ENCODE results near the gene PCID2.

DNA sequence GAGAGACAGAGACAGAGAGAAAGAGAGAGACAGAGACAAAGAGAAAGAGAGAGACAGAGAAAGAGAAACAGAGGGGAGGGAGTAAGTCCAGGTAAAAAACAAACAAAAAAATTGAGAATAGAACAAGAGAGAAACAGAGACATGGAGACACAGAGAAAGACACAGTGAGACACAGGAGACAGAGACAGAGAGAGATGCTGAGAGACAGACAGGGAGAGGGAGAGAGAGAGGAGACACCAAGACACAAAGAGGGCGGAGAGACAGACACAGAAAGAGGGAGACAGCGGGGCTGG, 55.8 kb downstream of the PCID2 start:
- TF ChIP-seq, protein P1, sequence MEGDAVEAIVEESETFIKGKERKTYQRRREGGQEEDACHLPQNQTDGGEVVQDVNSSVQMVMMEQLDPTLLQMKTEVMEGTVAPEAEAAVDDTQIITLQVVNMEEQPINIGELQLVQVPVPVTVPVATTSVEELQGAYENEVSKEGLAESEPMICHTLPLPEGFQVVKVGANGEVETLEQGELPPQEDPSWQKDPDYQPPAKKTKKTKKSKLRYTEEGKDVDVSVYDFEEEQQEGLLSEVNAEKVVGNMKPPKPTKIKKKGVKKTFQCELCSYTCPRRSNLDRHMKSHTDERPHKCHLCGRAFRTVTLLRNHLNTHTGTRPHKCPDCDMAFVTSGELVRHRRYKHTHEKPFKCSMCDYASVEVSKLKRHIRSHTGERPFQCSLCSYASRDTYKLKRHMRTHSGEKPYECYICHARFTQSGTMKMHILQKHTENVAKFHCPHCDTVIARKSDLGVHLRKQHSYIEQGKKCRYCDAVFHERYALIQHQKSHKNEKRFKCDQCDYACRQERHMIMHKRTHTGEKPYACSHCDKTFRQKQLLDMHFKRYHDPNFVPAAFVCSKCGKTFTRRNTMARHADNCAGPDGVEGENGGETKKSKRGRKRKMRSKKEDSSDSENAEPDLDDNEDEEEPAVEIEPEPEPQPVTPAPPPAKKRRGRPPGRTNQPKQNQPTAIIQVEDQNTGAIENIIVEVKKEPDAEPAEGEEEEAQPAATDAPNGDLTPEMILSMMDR (IDR thresholded peaks at IDR 0.05; ENCODE audit: low read length), result no peak
- no peak for TF ChIP-seq EZH2 (IDR thresholded peaks at IDR 0.05; ENCODE audit: borderline replicate concordance, low read length)

All from OCI-LY1 (cell line).